CD4-positive, alpha-beta T cell (primary cell): Measurements from ENCODE around the gene SCAI. TPM values are rescaled to one million over a fixed set of nuclear protein-coding genes. Genes with fewer than 3 reads are reported as not detected.

Experiments
- ATAC-seq: fragments of 200-7000 bp; cut with Tn5 transposase; one replicate; pipeline ENCODE4 v1.10.0; 2022; ENCODE audit warnings: mild to moderate bottlenecking; ENCODE audit not compliant: poor library complexity
- CTCF ChIA-PET: fragments of 350-600 bp; sonication (Branson Sonifier 250); formaldehyde crosslinking; loops from one replicate; lab custom pipeline; 2021; ENCODE audit warnings: antibody characterized with exemption, inconsistent platforms; lab: Charles Lee
- POLR2A ChIA-PET: fragments of 350-600 bp; sonication (Branson Sonifier 250); formaldehyde crosslinking; loops from one replicate; lab custom pipeline; 2021; ENCODE audit warnings: antibody characterized with exemption, inconsistent platforms; lab: Charles Lee
- DNase-seq, 14 experiments: peaks; one replicate each; pipeline ENCODE4 v3.0.0-alpha.2; 2013 to 2020; ENCODE audit warnings: mixed read lengths in 2 of 14
- H3K27ac ChIP-seq, 2 donors: one replicate each; pipeline versions ENCODE4 v1.5.1 to v1.7.0; 2013; ENCODE audit warnings: low read length in 2 of 2, low read depth in 1 of 2, mild to moderate bottlenecking in 1 of 2
- H3K27me3 ChIP-seq, 2 experiments: 1 replicate in 1 of 2; 2 replicates in 1 of 2; pipeline versions ENCODE4 v1.6.1 to v1.7.0; 2013; ENCODE audit warnings: low read length in 2 of 2, control low read depth in 1 of 2, mild to moderate bottlenecking in 1 of 2, moderate library complexity in 1 of 2; ENCODE audit not compliant: insufficient read depth in 2 of 2, control insufficient read depth in 1 of 2
- H3K36me3 ChIP-seq: one replicate; pipeline ENCODE4 v1.6.1; 2013; ENCODE audit warnings: low read length, control low read depth; ENCODE audit not compliant: insufficient read depth
- H3K4me1 ChIP-seq: one replicate; pipeline ENCODE4 v1.6.1; 2013; ENCODE audit warnings: low read length, control low read depth; ENCODE audit not compliant: insufficient read depth
- H3K4me3 ChIP-seq: one replicate; pipeline ENCODE4 v1.5.1; 2013; ENCODE audit warnings: mild to moderate bottlenecking, low read length, moderate library complexity
- H3K9me3 ChIP-seq, 2 experiments: 1 replicate in 1 of 2; 2 replicates in 1 of 2; pipeline versions ENCODE4 v1.6.1 to v1.7.0; 2013; ENCODE audit warnings: low read length in 2 of 2, mild to moderate bottlenecking in 2 of 2, control low read depth in 1 of 2, moderate library complexity in 1 of 2; ENCODE audit not compliant: control insufficient read depth in 1 of 2, insufficient read depth in 1 of 2
- H3K27ac Mint-ChIP-seq: one replicate; pipeline ENCODE4 v1.8.0; 2020; ENCODE audit warnings: mixed read lengths
- H3K27me3 Mint-ChIP-seq: one replicate; pipeline ENCODE4 v1.8.0; 2021; ENCODE audit warnings: mixed read lengths
- H3K36me3 Mint-ChIP-seq: one replicate; pipeline ENCODE4 v1.8.0; 2021; ENCODE audit warnings: low read depth, mixed read lengths
- H3K4me1 Mint-ChIP-seq: one replicate; pipeline ENCODE4 v1.8.0; 2021; ENCODE audit warnings: low read depth, mixed read lengths
- H3K4me3 Mint-ChIP-seq: one replicate; pipeline ENCODE4 v1.8.0; 2020; ENCODE audit warnings: mild to moderate bottlenecking, mixed read lengths
- H3K9me3 Mint-ChIP-seq: one replicate; pipeline ENCODE4 v1.8.0; 2020; ENCODE audit warnings: mixed read lengths
- CTCF ChIP-seq: fragments of 200-600 bp; IDR thresholded peaks from one replicate; pipeline ENCODE4 v1.8.0; 2022; ENCODE audit warnings: antibody characterized with exemption, mild to moderate bottlenecking
- intact Hi-C, 2 experiments: fragments of 100-400 bp; cut with DNase I in 1 of 2; cut with micrococcal nuclease in 1 of 2; formaldehyde crosslinking; loops; one replicate each; pipeline versions ENCODE4 v1.15.1 to v1.9.0; 2023 to 2025; cut with DNase I, micrococcal nuclease
- total RNA-seq, 174 experiments: library from RNA in 2 of 174; stranded (reverse) in 2 of 174; gene quantifications; one replicate each; pipeline ENCODE4 v1.2.3 and lab custom pipeline; 2021 to 2026

SCAI gene
- total RNA-seq, 2 experiments from 2014 or later = 11.6 to 13.4 TPM

GRCh38 chr9:125189361-125190289 lies 46.3 kb upstream of the SCAI start, which contains the start of gene PPP6C:
Gene PPP6C (minus strand): TSS chr9:125189803. CDS start chr9:125189718, 85 bp downstream.
- H3K4me1 ChIP-seq = peaks cover 77% of the 10 kb centered on the region
- peak within 1 kb of the TSS; percentile 96 for H3K27ac Mint-ChIP-seq
- H3K36me3 ChIP-seq = no peaks in the 10 kb centered on the region
- H3K9me3 Mint-ChIP-seq = no peaks in the 10 kb centered on the region
- H3K4me3 ChIP-seq = peak within 1 kb of the TSS; percentile 100
- POLR2A ChIA-PET = interaction anchor here (1.0 to 3.7 kb wide), 4 partner anchors 10 to 248 kb away, joined by 3 to 36 read pairs (median 14); partner anchors contain the start of genes HSPA5 and RABEPK
- H3K9me3 ChIP-seq = no peaks in the 10 kb centered on the region
- H3K27me3 Mint-ChIP-seq = no peaks in the 10 kb centered on the region
- intact Hi-C loops = loop anchor here (1.0 to 5.0 kb wide), 4 partner anchors 46 to 322 kb away; partner anchors contain the start of genes HSPA5 (in 2 of the 2) and SCAI (in 1 of the 2)
- DNase-seq = peak; percentile 95 to 99 (median 97)
- H3K4me3 Mint-ChIP-seq = peak within 1 kb of the TSS; percentile 91
- CTCF ChIA-PET = interaction anchor here (0.7 kb wide), 1 partner anchor 10 kb away, joined by 4 read pairs; the partner anchor contains the start of gene RABEPK
- no peaks in the 10 kb centered on the region for H3K27me3 ChIP-seq
- ATAC-seq = peak; percentile 92
- TF ChIP-seq CTCF = peak; percentile 63
- H3K4me1 Mint-ChIP-seq = peaks cover 73% of the 10 kb centered on the region
- H3K27ac ChIP-seq = peak within 1 kb of the TSS; percentile 95 to 98
- peaks cover 22% of the 10 kb centered on the region for H3K36me3 Mint-ChIP-seq

- POLR2A ChIA-PET = interaction anchor here (0.7 to 3.7 kb wide), 2 partner anchors 11 to 52 kb away, joined by 3 to 36 read pairs; partner anchors contain the start of genes HSPA5 and RABEPK
- Histone ChIP-seq H3K27ac (peak overlapping the region; percentile 95 to 98), H3K9me3 (no peaks in the 10 kb centered on the region), H3K4me3 (peak overlapping the region; percentile 100), H3K36me3 (peaks cover 3% of the 10 kb centered on the region), H3K4me1 (peaks cover 71% of the 10 kb centered on the region), H3K27me3 (no peaks in the 10 kb centered on the region)
- no peaks in the 10 kb centered on the region for H3K9me3 Mint-ChIP-seq
- H3K27ac Mint-ChIP-seq = peak overlapping the region; percentile 96
- no peak for TF ChIP-seq CTCF
- intact Hi-C loops = loop anchor here (1.0 to 2.0 kb wide), 3 partner anchors 46 to 74 kb away; partner anchors contain the start of genes HSPA5 (in 2 of the 2) and SCAI (in 1 of the 2)
- CTCF ChIA-PET = no interaction called here
- peaks cover 22% of the 10 kb centered on the region for H3K36me3 Mint-ChIP-seq
- DNase-seq (peak in 11 of 14 experiments; percentile 12 to 61 (median 29)), ATAC-seq (peak; percentile 1)
- H3K4me3 Mint-ChIP-seq = peak overlapping the region; percentile 91
- no peaks in the 10 kb centered on the region for H3K27me3 Mint-ChIP-seq
- H3K4me1 Mint-ChIP-seq = peaks cover 67% of the 10 kb centered on the region
Observed at GRCh38 chr9:125189011-125189360, 45.7 kb upstream of the SCAI start.

GRCh38 chr9:125183561-125183960 lies 40.2 kb upstream of the SCAI start:
- Mint-ChIP-seq H3K36me3 (peaks cover 41% of the 10 kb centered on the region), H3K9me3 (no peaks in the 10 kb centered on the region), H3K4me3 (peak overlapping the region; percentile 2), H3K4me1 (peaks cover 78% of the 10 kb centered on the region), H3K27me3 (no peaks in the 10 kb centered on the region), H3K27ac (peak overlapping the region; percentile 0)
- no peak for ATAC-seq
- Histone ChIP-seq H3K9me3 (no peaks in the 10 kb centered on the region), H3K4me1 (peaks cover 36% of the 10 kb centered on the region), H3K4me3 (no peak overlapping the region), H3K36me3 (peaks cover 3% of the 10 kb centered on the region), H3K27ac (no peak overlapping the region), H3K27me3 (no peaks in the 10 kb centered on the region)
- no peak for DNase-seq
- CTCF ChIA-PET = interaction anchor here (1.1 kb wide), 1 partner anchor 10 kb away, joined by 3 read pairs; no protein-coding TSS in a partner anchor
- TF ChIP-seq CTCF = no peak
- intact Hi-C loops = no loop called here
- POLR2A ChIA-PET = no interaction called here
